Measurements from ENCODE around the gene FBXO7. TPM values are rescaled to one million over a fixed set of nuclear protein-coding genes. Genes with fewer than 3 reads are reported as not detected.

The FBXO7 gene
- total RNA-seq, 2 experiments from 2014 or later = 93.5 to 101 TPM

DNA sequence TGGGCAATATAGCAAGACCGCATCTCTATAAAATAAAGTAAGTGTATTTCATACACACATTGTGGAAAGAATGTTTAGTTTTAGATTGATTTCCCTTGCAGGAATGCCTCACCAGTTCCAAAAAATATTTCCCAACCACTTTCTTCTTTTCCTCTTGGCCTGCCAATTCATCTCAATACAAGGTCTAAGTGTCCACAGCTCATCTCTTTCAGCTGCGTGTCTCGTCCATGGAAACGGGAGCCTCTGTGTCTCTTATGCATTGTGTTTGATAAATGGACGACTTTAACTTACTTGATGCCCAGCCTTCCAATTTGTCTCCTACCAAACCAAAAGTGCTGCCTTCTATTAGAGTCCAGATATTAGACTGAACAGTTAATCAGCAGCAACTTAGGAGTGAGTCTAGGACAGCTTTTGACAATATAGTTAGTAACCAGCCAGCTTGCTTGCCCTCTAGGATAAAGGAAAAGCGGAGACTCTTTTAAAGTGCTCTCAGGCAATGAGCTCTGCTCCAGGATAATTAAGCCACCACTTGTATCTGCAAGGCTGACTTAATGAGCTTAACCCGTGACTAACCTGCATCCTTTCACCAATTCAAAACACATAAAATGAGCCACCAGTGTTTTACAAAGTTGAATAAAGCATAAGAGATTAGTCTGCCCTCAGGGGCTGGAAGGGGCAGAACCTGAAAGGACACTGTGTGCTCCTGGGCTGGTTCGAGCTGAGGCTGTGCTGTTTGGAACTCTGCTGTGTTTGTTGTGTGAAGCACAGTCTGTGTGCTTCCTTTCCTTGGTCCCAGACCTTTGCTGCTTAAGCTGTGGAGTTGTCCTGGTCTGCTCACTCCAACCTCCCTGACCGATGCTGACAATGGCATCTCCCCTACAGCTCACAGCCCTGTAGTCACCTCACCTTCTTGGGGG lies 27.5 kb downstream of the FBXO7 start:
- H3K36me3 Mint-ChIP-seq = peaks cover 16% of the 10 kb centered on the region
- no peak overlapping the region for H3K27ac Mint-ChIP-seq
- H3K9me3 Mint-ChIP-seq = no peaks in the 10 kb centered on the region
- H3K4me3 Mint-ChIP-seq = no peak overlapping the region
- ATAC-seq (ENCODE audit: low read depth) (peak; percentile 26), DNase-seq (no peak)
- H3K27me3 Mint-ChIP-seq = peaks cover 3% of the 10 kb centered on the region
- POLR2A ChIA-PET = no interaction called here
- H3K4me1 Mint-ChIP-seq = no peaks in the 10 kb centered on the region

DNA sequence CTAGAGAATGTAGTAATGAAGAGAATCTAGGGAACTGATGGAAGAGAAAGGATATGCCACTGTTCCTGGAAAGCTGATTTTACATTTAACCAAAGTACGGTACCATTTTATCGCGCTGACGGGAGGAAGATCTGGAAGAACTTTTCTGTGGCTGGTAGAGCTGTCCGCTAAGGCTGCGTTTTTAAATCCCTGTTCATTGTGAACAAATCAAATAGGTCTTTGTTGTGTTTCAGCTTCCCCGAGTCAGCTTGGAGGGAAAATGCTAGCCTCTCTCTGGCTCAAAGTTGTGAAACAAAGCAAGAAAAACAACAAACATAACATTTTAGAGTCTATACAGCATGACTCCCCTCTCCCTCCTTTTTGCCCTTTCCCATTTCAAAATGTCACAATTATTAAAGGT lies 34.4 kb downstream of the FBXO7 start:
- DNase-seq (no peak), ATAC-seq (ENCODE audit: low read depth) (no peak)
- Mint-ChIP-seq H3K9me3 (no peaks in the 10 kb centered on the region), H3K27me3 (peaks cover 4% of the 10 kb centered on the region), H3K4me1 (no peaks in the 10 kb centered on the region), H3K27ac (no peak overlapping the region), H3K4me3 (no peak overlapping the region), H3K36me3 (no peaks in the 10 kb centered on the region)
- POLR2A ChIA-PET = no interaction called here

DNA sequence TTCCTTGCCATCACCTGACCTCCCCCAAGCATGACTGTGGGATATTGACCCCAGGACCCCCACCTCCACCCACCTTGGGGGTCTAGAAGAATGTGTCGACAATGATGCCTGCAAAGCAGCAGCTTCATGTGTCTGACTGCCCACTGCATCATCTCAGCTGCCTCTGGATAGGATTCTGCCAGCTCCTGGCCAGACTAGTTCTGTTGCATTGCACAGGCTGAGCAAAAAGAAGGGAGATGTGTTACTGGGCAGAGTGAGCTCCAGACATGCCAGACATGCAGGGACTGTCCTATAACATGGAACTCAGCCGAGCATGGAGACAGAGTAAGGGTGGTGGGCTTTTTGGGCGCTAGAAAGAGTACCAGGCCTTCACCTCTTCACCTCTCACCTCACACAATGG lies 36.7 kb downstream of the FBXO7 start:
- Mint-ChIP-seq H3K9me3 (no peaks in the 10 kb centered on the region), H3K36me3 (no peaks in the 10 kb centered on the region), H3K27me3 (peaks cover 4% of the 10 kb centered on the region), H3K27ac (no peak overlapping the region), H3K4me3 (no peak overlapping the region), H3K4me1 (no peaks in the 10 kb centered on the region)
- POLR2A ChIA-PET = no interaction called here
- ATAC-seq (ENCODE audit: low read depth) = no peak
- DNase-seq = no peak

DNA sequence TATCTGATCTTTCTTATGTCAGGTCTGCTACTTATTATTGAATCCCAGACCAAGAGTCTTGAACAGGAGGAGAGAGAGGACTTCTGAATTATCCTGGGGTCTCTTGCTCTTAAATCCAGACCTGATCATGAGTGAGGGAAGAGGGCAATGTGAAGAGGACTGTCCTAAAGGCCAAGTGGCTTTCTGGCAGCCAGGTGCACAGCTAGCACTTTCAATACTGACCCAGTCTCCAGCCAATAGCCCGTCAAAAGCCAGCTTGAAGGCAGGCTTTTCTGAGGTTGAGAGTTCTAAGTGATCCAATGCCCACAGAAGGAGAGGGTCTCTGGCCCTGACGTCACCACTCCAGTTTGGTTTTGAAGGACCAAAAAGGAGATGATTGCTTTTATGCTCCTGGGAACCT lies 37.2 kb downstream of the FBXO7 start:
- DNase-seq (no peak), ATAC-seq (ENCODE audit: low read depth) (no peak)
- H3K9me3 Mint-ChIP-seq = no peaks in the 10 kb centered on the region
- H3K36me3 Mint-ChIP-seq = no peaks in the 10 kb centered on the region
- H3K4me3 Mint-ChIP-seq = no peak overlapping the region
- H3K27ac Mint-ChIP-seq = no peak overlapping the region
- POLR2A ChIA-PET = no interaction called here
- H3K27me3 Mint-ChIP-seq = peaks cover 4% of the 10 kb centered on the region
- no peaks in the 10 kb centered on the region for H3K4me1 Mint-ChIP-seq

- ATAC-seq (ENCODE audit: low read depth) (no peak), DNase-seq (no peak)
- Mint-ChIP-seq H3K4me3 (no peak overlapping the region), H3K4me1 (no peaks in the 10 kb centered on the region), H3K9me3 (no peaks in the 10 kb centered on the region), H3K36me3 (no peaks in the 10 kb centered on the region), H3K27me3 (peaks cover 4% of the 10 kb centered on the region), H3K27ac (no peak overlapping the region)
- POLR2A ChIA-PET = no interaction called here
These were observed 37.8 kb downstream of the FBXO7 start for GRCh38 chr22:32512267-32512982.

DNA sequence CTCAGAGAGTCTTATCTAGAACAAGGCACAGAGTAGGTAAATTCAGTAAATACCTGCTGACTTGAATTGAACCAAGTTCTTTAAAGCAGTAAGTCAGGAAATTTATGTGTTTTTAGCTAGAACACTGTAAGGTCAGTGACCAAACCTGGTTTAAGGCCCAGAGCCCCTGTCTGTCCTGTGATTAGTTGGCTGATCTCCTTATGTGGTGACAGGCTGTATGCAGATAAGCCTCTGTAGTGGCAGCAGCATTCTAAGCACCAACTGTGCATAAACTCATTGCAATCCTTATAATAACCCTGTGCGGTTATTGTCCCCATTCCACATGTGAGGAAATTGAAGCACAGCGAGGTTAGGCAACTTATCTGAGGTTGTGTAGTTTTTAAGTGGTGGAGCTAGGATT lies 40.5 kb downstream of the FBXO7 start:
- H3K4me3 Mint-ChIP-seq = no peak overlapping the region
- no peaks in the 10 kb centered on the region for H3K4me1 Mint-ChIP-seq
- no peak overlapping the region for H3K27ac Mint-ChIP-seq
- H3K9me3 Mint-ChIP-seq = no peaks in the 10 kb centered on the region
- no peak for ATAC-seq (ENCODE audit: low read depth)
- POLR2A ChIA-PET = no interaction called here
- H3K36me3 Mint-ChIP-seq = no peaks in the 10 kb centered on the region
- no peak for DNase-seq
- H3K27me3 Mint-ChIP-seq = peaks cover 4% of the 10 kb centered on the region

DNA sequence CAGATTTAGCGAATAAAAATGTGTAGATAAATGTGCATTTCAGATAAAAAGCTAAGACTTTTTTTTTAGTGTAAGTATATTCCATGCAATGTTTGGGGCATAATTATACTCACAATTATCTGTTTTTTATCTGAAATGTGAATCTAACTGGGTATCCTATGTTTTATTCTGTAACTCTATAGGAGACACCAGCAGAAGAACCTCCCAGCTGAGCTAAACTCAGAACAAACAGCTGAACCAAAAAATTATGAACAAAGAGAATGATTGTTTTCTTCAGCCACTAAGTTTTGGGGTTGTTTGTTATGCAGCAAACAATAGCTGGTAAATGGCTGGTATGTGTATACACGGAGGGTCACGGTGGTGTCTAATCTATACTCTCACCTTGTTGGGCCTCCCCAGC lies 42.9 kb downstream of the FBXO7 start:
- ATAC-seq (ENCODE audit: low read depth) (no peak), DNase-seq (no peak)
- no peak overlapping the region for H3K4me3 Mint-ChIP-seq
- no peaks in the 10 kb centered on the region for H3K36me3 Mint-ChIP-seq
- no peaks in the 10 kb centered on the region for H3K9me3 Mint-ChIP-seq
- no peak overlapping the region for H3K27ac Mint-ChIP-seq
- POLR2A ChIA-PET = no interaction called here
- no peaks in the 10 kb centered on the region for H3K4me1 Mint-ChIP-seq
- H3K27me3 Mint-ChIP-seq = peaks cover 3% of the 10 kb centered on the region

DNA sequence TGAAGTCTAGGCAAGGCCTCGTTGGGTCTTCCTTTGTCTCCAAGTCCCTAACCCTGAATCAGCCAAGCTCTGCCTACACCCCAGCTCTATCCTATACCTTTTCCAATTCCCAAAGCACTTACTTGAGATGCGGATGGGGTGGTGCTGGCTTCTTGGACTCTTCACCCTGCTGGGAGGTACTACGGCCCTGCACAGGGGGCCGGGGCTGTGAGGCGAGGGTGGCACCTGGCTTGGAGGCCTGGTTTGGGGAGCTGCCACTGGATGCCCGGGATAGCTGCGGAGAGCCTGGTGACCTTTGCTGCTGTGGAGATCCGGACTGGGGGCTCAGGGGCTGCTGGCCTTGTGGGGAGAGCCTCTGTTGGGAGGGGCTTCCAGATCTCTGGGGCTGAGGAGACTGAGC lies 43.3 kb downstream of the FBXO7 start:
- Mint-ChIP-seq H3K36me3 (no peaks in the 10 kb centered on the region), H3K4me3 (no peak overlapping the region), H3K27ac (no peak overlapping the region), H3K9me3 (no peaks in the 10 kb centered on the region), H3K27me3 (peaks cover 3% of the 10 kb centered on the region), H3K4me1 (no peaks in the 10 kb centered on the region)
- POLR2A ChIA-PET = no interaction called here
- ATAC-seq (ENCODE audit: low read depth) = no peak
- DNase-seq = no peak

- ATAC-seq (ENCODE audit: low read depth) (no peak), DNase-seq (no peak)
- Mint-ChIP-seq H3K9me3 (no peaks in the 10 kb centered on the region), H3K4me1 (no peaks in the 10 kb centered on the region), H3K27me3 (peaks cover 3% of the 10 kb centered on the region), H3K36me3 (no peaks in the 10 kb centered on the region), H3K27ac (no peak overlapping the region), H3K4me3 (no peak overlapping the region)
- POLR2A ChIA-PET = no interaction called here
These were observed 43.8 kb downstream of the FBXO7 start for GRCh38 chr22:32518381-32518780.

GRCh38 chr22:32518848-32519247 lies 44.2 kb downstream of the FBXO7 start:
- Mint-ChIP-seq H3K27me3 (peaks cover 3% of the 10 kb centered on the region), H3K27ac (no peak overlapping the region), H3K4me1 (no peaks in the 10 kb centered on the region), H3K4me3 (no peak overlapping the region), H3K36me3 (no peaks in the 10 kb centered on the region), H3K9me3 (no peaks in the 10 kb centered on the region)
- ATAC-seq (ENCODE audit: low read depth) (no peak), DNase-seq (no peak)
- POLR2A ChIA-PET = no interaction called here

DNA sequence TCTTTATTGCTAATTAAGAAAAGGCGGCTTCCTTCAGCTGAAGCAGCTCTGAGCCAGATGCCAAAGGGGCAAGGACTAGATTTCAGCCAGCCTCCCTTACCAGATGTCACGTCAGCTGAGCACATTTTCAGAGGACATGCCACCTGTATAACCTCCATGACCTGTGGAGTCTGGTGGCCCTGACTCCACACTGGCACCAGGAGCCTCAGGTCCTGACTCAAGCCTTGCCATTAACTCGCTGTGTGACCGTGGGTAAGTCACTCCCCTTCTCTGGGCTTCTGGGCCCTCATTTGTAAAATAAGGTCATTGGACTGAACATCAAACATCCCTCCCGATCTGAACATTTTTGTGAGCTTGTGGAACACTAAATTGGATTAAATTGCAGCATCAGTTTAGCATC lies 46.0 kb downstream of the FBXO7 start:
- Mint-ChIP-seq H3K4me1 (no peaks in the 10 kb centered on the region), H3K27me3 (no peaks in the 10 kb centered on the region), H3K9me3 (no peaks in the 10 kb centered on the region), H3K36me3 (no peaks in the 10 kb centered on the region), H3K27ac (no peak overlapping the region), H3K4me3 (no peak overlapping the region)
- ATAC-seq (ENCODE audit: low read depth) (no peak), DNase-seq (no peak)
- POLR2A ChIA-PET = interaction anchor here (0.6 kb wide), 1 partner anchor 39 kb away, joined by 4 read pairs; no protein-coding TSS in a partner anchor

DNA sequence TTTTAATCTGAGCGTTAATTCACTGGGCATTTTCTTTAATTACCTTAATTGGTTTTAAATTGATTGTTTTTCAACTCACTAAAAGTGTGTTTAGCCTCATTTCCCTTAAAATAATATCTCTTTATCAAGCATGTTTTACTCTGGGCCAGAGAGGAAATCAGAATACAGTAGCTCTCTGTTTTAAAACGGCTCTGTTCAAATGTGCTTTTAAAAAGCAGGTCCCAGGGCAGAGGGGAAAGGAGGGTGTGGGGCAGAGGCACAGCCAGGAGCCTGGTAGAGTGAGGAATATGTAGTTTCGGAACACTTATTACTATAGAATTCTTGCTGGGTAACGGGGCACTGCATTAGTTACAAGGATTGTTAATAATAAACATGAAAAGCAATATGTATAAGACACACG lies 47.6 kb downstream of the FBXO7 start:
- Mint-ChIP-seq H3K27me3 (no peaks in the 10 kb centered on the region), H3K4me3 (no peak overlapping the region), H3K36me3 (no peaks in the 10 kb centered on the region), H3K9me3 (no peaks in the 10 kb centered on the region), H3K27ac (no peak overlapping the region), H3K4me1 (no peaks in the 10 kb centered on the region)
- DNase-seq (no peak), ATAC-seq (ENCODE audit: low read depth) (no peak)
- POLR2A ChIA-PET = no interaction called here

DNA sequence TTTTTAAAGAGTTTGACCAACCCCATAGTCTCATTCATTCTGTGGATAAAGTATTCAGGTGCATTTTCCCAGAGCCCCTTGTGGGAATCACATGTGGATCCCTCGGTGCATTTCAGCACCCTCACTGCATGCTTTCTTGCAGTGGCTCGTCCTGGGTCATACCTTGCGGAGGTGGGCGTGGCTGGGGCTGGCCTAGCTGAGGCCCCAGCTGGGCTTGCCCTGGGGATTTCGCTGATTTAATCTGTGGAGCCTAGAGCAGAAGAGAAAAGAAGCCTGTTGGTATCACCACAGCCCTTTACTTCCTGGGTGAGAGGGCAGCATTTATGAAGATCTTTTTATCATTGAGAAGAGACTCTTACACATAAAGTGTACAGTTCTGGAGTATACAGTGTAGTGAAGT lies 53.1 kb downstream of the FBXO7 start:
- H3K4me1 Mint-ChIP-seq = no peaks in the 10 kb centered on the region
- POLR2A ChIA-PET = no interaction called here
- no peaks in the 10 kb centered on the region for H3K27me3 Mint-ChIP-seq
- H3K36me3 Mint-ChIP-seq = no peaks in the 10 kb centered on the region
- no peaks in the 10 kb centered on the region for H3K9me3 Mint-ChIP-seq
- ATAC-seq (ENCODE audit: low read depth) = no peak
- no peak overlapping the region for H3K27ac Mint-ChIP-seq
- H3K4me3 Mint-ChIP-seq = no peak overlapping the region
- DNase-seq = no peak

- ATAC-seq (ENCODE audit: low read depth) = no peak
These were observed 53.7 kb downstream of the FBXO7 start for GRCh38 chr22:32528316-32528715.

More at GRCh38 chr22:32528316-32528715, 53.7 kb downstream of the FBXO7 start:
- no peak for DNase-seq
- no peaks in the 10 kb centered on the region for H3K27me3 Mint-ChIP-seq
- H3K36me3 Mint-ChIP-seq = no peaks in the 10 kb centered on the region
- POLR2A ChIA-PET = no interaction called here
- H3K4me3 Mint-ChIP-seq = no peak overlapping the region
- no peaks in the 10 kb centered on the region for H3K9me3 Mint-ChIP-seq
- no peak overlapping the region for H3K27ac Mint-ChIP-seq
- no peaks in the 10 kb centered on the region for H3K4me1 Mint-ChIP-seq

Data from activated naive CD8-positive, alpha-beta T cell treated with anti-CD3 and anti-CD28 coated beads, Interleukin-2, amount 10 ng/mL, durations not matched to agents 7 days and 5 days (primary cell).